ENCODE data around the gene GALNT10.

DNA sequence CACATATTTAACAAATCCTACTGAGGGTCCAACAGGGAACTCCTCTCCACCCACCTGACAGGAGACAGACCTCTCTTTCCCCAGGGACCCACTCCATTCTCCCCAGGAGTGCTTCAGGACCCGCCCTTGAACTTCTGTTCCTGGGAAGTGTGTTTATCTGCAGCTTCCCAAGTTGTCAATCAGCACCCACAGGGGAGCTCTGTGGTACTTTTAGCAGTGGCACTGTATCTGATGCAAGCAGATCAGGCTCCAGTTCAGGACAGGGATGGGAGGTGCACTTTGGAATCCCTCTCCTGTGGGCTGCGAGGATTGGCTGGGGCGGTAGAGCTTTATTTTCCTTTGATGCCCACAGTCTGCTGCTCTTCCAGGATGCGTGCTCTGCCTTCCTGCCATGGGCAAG lies 8.7 kb downstream of the GALNT10 start:
- TF ChIP-seq, protein P1, sequence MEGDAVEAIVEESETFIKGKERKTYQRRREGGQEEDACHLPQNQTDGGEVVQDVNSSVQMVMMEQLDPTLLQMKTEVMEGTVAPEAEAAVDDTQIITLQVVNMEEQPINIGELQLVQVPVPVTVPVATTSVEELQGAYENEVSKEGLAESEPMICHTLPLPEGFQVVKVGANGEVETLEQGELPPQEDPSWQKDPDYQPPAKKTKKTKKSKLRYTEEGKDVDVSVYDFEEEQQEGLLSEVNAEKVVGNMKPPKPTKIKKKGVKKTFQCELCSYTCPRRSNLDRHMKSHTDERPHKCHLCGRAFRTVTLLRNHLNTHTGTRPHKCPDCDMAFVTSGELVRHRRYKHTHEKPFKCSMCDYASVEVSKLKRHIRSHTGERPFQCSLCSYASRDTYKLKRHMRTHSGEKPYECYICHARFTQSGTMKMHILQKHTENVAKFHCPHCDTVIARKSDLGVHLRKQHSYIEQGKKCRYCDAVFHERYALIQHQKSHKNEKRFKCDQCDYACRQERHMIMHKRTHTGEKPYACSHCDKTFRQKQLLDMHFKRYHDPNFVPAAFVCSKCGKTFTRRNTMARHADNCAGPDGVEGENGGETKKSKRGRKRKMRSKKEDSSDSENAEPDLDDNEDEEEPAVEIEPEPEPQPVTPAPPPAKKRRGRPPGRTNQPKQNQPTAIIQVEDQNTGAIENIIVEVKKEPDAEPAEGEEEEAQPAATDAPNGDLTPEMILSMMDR (conservative IDR thresholded peaks at IDR 0.05 in 1 of 2, IDR thresholded peaks at IDR 0.05 in 1 of 2; ENCODE audit: low read depth in 1 of 2, low read length in 2 of 2), result no peak
- TF ChIP-seq EZH2 (IDR thresholded peaks at IDR 0.05; ENCODE audit: low read length, missing control alignments), result no peak

Measured in fibroblast of lung (primary cell).